22Rv1 (cell line): ENCODE results near the gene MORN2.
A peak's percentile ranks its signal among the peaks of the same experiment; 100 is the strongest.

ENCODE experiments used
- H3K27ac ChIP-seq: fragments of 450-650 bp; 2 replicates; pipeline ENCODE4 v1.5.1; 2017
- ZFX ChIP-seq: fragments of 450-650 bp; IDR thresholded peaks from 2 replicates; pipeline ENCODE4 v1.6.1; 2017; ENCODE audit warnings: antibody characterized with exemption, borderline replicate concordance
- TF ChIP-seq, protein P1 (sequence below): fragments of 450-650 bp; IDR thresholded peaks from 2 replicates; pipeline ENCODE4 v1.5.1; 2017; ENCODE audit warnings: mild to moderate bottlenecking

MORN2 gene

DNA sequence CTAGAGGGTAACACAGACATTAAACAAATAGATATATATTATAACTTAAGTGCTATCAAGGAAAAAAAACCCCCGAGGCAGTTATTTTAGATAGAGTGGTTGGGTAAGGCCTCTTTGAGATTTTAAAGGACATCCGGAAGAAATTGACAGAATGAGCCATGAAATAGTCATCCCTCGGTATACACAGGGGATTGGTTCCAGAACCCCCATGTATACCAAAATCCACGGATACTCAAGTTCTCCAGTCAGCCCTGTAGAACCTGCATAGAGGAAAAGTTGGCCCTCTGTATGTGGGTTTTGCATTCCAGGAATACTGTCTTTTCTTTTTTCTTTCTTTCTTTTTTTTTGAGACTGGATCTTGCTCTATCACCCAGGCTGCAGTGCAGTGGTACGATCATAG is 2.0 kb upstream of the MORN2 start:
- no peak overlapping the region for H3K27ac ChIP-seq
- TF ChIP-seq, protein P1, sequence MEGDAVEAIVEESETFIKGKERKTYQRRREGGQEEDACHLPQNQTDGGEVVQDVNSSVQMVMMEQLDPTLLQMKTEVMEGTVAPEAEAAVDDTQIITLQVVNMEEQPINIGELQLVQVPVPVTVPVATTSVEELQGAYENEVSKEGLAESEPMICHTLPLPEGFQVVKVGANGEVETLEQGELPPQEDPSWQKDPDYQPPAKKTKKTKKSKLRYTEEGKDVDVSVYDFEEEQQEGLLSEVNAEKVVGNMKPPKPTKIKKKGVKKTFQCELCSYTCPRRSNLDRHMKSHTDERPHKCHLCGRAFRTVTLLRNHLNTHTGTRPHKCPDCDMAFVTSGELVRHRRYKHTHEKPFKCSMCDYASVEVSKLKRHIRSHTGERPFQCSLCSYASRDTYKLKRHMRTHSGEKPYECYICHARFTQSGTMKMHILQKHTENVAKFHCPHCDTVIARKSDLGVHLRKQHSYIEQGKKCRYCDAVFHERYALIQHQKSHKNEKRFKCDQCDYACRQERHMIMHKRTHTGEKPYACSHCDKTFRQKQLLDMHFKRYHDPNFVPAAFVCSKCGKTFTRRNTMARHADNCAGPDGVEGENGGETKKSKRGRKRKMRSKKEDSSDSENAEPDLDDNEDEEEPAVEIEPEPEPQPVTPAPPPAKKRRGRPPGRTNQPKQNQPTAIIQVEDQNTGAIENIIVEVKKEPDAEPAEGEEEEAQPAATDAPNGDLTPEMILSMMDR, result no peak
- TF ChIP-seq ZFX, result no peak

DNA sequence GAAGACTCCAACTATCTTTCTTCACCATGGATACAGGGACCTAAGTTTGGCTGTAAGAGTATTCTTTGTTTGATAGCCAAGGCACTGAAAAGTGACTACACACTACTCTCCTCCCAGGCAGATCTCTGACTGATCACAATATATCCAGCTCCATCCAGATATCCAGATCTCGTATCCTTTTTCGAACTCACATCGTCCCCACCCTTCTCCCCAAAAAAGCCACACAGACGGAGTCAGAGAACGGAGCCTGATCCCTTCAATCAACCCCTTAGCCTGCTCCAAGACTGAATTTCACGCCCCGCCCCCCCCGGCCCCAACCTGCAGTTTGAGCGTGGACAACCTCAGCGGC is 575 bp upstream of the MORN2 start:
- TF ChIP-seq, protein P1, result no peak
- TF ChIP-seq ZFX, result no peak
- peak overlapping the region; percentile 65 for H3K27ac ChIP-seq

DNA sequence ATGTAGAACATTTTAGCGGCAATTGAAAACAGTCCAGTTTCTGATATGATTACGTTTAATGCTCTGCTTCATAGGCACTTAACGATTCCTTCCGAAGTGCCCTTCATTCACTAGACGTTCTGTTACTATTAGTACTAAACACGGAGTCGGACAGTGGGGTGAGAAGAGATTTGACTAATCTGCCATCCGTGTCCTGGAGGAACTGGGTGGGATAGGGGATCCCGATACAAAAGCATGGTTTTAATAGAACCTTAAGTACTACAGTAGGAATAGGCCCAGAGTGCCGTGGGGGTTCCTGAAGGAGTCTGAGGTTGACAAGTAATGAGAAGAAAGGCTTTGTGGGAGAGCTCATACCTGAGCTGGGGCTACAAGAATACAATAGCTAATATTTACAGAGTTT is 631 bp downstream of the MORN2 start:
- TF ChIP-seq, protein P1, result no peak
- TF ChIP-seq ZFX, result no peak
- H3K27ac ChIP-seq, result no peak overlapping the region; the same call in 1 of the 2 replicates

DNA sequence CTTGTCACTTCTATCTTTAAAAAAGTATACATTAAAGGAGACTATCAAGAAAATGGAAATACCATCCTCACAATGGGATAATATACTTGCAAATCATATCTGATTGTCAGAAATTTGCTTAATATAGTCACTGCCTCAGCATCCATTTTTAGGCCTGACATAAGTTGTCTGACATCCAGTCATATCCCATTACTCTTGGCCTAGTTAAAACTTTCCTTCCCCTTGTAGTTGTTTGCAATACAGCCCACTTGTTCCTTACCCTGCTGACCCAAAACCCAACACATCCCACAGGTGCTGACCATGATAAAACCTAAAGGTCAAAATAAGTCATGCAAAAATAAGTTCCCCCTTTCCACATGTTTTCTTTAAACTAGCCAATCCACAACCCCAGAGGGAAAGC is 10.3 kb downstream of the MORN2 start:
- no peak for TF ChIP-seq ZFX
- TF ChIP-seq, protein P1, result no peak
- no peak overlapping the region for H3K27ac ChIP-seq

DNA sequence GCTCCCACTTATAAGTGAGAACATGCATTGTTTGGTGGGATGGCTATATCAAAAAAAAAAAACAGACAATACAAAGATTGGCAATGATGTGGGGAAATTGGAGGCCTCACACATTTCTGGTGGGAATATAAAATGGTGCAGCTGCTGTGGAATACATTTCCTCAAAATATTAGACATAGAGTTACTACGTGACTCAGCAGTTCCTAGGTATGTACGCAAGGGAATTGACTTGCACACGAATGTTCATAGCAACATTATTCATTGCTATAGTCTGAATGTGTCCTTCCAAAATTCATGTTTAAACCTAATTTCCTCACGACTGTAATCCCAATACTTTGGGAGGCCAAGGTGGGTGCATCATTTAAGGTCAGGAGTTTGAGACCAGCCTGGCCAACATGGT is 11.6 kb downstream of the MORN2 start:
- TF ChIP-seq ZFX, result no peak
- TF ChIP-seq, protein P1, result no peak

DNA sequence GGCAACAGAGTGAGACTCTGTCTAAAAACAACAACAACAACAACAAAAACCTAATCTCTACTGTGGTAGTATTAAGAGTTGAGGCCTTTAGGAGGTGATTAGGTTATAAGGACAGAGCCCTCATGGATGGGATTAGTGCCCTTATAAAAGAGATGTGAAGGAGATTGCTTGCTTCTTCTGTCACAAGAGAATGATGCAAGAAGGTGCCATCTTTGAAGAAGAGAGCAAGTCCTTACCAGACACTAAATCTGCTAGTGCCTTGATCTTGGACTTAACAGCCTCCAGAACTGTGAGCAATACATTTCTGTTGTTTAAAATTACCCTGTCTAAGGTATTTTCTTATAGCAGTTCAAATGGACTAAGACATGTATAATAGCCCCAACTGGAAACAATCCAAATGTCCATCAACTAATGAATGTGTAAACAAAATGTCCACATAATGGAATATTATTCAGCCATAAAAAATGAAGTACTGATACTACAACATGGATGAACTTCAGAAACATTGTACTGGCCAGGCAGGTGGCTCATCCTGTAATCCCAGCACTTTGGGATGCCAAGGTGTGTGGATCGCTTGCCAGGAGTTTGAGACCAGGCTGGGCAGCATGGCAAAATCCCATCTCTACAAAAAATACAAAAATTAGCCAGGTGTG is 12.3 kb downstream of the MORN2 start:
- TF ChIP-seq, protein P1, result no peak
- TF ChIP-seq ZFX, result no peak
- no peak overlapping the region for H3K27ac ChIP-seq

More for the DNA sequence above, 11.6 kb downstream of the MORN2 start:
- no peak overlapping the region for H3K27ac ChIP-seq

DNA sequence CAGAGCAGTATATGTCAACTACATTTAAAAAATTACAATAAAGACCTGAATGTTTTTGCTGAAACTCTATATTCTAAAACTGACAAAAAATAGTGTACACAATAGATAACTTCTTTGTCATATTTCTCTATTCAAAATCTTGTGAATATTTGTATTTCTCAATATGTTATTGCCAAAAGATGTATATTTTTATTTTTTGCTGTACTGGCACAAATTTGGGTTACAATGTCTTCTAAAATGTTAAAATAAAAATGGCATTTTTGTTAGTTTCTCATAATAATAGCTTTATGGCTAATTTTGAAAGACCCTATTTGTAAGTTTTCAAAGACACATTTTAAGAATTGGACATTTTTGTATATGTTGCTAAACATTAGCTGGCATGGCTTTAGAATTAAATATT is 13.3 kb downstream of the MORN2 start:
- TF ChIP-seq, protein P1, result no peak
- no peak for TF ChIP-seq ZFX
- H3K27ac ChIP-seq, result no peak overlapping the region
